ENCODE results near the gene SLC6A3.

DNA sequence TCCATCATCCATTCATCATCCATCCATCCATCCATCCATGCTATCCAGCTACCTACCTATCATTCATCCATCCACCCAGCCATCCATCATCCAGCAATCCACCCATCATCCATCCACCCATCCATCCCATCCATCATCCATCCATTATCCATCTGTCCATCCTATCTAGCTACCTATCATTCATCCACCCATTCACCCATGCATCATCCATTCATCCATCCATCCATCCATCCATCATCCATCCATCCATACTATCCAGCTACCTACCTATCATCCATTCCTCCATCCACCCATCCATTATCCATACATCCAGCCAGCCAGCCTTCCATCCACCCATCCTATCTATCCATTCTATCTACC, 26.3 kb downstream of the SLC6A3 start:
- TF ChIP-seq, protein P1, sequence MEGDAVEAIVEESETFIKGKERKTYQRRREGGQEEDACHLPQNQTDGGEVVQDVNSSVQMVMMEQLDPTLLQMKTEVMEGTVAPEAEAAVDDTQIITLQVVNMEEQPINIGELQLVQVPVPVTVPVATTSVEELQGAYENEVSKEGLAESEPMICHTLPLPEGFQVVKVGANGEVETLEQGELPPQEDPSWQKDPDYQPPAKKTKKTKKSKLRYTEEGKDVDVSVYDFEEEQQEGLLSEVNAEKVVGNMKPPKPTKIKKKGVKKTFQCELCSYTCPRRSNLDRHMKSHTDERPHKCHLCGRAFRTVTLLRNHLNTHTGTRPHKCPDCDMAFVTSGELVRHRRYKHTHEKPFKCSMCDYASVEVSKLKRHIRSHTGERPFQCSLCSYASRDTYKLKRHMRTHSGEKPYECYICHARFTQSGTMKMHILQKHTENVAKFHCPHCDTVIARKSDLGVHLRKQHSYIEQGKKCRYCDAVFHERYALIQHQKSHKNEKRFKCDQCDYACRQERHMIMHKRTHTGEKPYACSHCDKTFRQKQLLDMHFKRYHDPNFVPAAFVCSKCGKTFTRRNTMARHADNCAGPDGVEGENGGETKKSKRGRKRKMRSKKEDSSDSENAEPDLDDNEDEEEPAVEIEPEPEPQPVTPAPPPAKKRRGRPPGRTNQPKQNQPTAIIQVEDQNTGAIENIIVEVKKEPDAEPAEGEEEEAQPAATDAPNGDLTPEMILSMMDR (IDR thresholded peaks at IDR 0.05 in 4 of 5, conservative IDR thresholded peaks at IDR 0.05 in 1 of 5), result no peak
- no peak for TF ChIP-seq POLR2A (IDR thresholded peaks at IDR 0.05)
